Nephron (organoid): ENCODE data around the gene PRKN.

ENCODE experiments used
- H3K27ac Mint-ChIP-seq, 3 experiments: 2 replicates each; pipeline ENCODE4 v1.8.0; 2020; ENCODE audit warnings: mixed read lengths in 3 of 3, mild to moderate bottlenecking in 2 of 3, moderate library complexity in 1 of 3
- H3K27me3 Mint-ChIP-seq: 2 replicates; pipeline ENCODE4 v1.8.0; 2021; ENCODE audit warnings: low read depth, mild to moderate bottlenecking, moderate library complexity, mixed read lengths
- H3K36me3 Mint-ChIP-seq: 2 replicates; pipeline ENCODE4 v1.8.0; 2020; ENCODE audit warnings: low read depth, mixed read lengths
- H3K4me1 Mint-ChIP-seq: 2 replicates; pipeline ENCODE4 v1.8.0; 2020; ENCODE audit warnings: mixed read lengths
- H3K4me3 Mint-ChIP-seq, 3 experiments: 2 replicates each; pipeline ENCODE4 v1.8.0; 2020; ENCODE audit warnings: mild to moderate bottlenecking in 3 of 3, mixed read lengths in 3 of 3, moderate library complexity in 2 of 3
- H3K9me3 Mint-ChIP-seq: 2 replicates; pipeline ENCODE4 v1.8.0; 2020; ENCODE audit warnings: mixed read lengths
- CTCF ChIP-seq, 3 experiments: fragments of 200-600 bp; sonication (generic); IDR thresholded peaks; one replicate each; pipeline ENCODE4 v1.5.0; 2021; ENCODE audit warnings: antibody characterized with exemption in 3 of 3; ENCODE audit not compliant: unreplicated experiment in 3 of 3

Gene PRKN

GRCh38 chr6:161716176-161716575 is 1011.4 kb downstream of the PRKN start:
- Mint-ChIP-seq H3K27me3 (peaks cover 3% of the 10 kb centered on the region), H3K36me3 (no peaks in the 10 kb centered on the region), H3K4me3 (no peak overlapping the region), H3K27ac (peak overlapping the region in 1 of 3 experiments; percentile 27), H3K9me3 (no peaks in the 10 kb centered on the region), H3K4me1 (peaks cover 9% of the 10 kb centered on the region)
- no peak for TF ChIP-seq CTCF (IDR thresholded peaks at IDR 0.05; ENCODE audit: unreplicated experiment in 3 of 3)

- Mint-ChIP-seq H3K9me3 (no peaks in the 10 kb centered on the region), H3K36me3 (no peaks in the 10 kb centered on the region), H3K27me3 (peaks cover 3% of the 10 kb centered on the region), H3K27ac (no peak overlapping the region), H3K4me1 (peaks cover 9% of the 10 kb centered on the region), H3K4me3 (no peak overlapping the region)
- no peak for TF ChIP-seq CTCF (IDR thresholded peaks at IDR 0.05; ENCODE audit: unreplicated experiment in 3 of 3)
These were observed 1015.6 kb downstream of the PRKN start for GRCh38 chr6:161711938-161712337.

GRCh38 chr6:161711515-161711914 is 1016.1 kb downstream of the PRKN start:
- H3K36me3 Mint-ChIP-seq, result no peaks in the 10 kb centered on the region
- H3K27ac Mint-ChIP-seq, result no peak overlapping the region

GRCh38 chr6:161710698-161711097 is 1016.9 kb downstream of the PRKN start:
- Mint-ChIP-seq H3K36me3 (no peaks in the 10 kb centered on the region), H3K9me3 (no peaks in the 10 kb centered on the region), H3K27ac (no peak overlapping the region), H3K4me1 (no peaks in the 10 kb centered on the region), H3K4me3 (no peak overlapping the region), H3K27me3 (peaks cover 9% of the 10 kb centered on the region)
- TF ChIP-seq CTCF (IDR thresholded peaks at IDR 0.05; ENCODE audit: unreplicated experiment in 3 of 3), result no peak

More at GRCh38 chr6:161711515-161711914, 1016.1 kb downstream of the PRKN start:
- H3K27me3 Mint-ChIP-seq, result peaks cover 3% of the 10 kb centered on the region
- H3K4me1 Mint-ChIP-seq, result peaks cover 7% of the 10 kb centered on the region
- H3K4me3 Mint-ChIP-seq, result no peak overlapping the region
- TF ChIP-seq CTCF (IDR thresholded peaks at IDR 0.05; ENCODE audit: unreplicated experiment in 3 of 3), result no peak
- no peaks in the 10 kb centered on the region for H3K9me3 Mint-ChIP-seq

GRCh38 chr6:161701056-161701455 is 1026.5 kb downstream of the PRKN start:
- no peak for TF ChIP-seq CTCF (IDR thresholded peaks at IDR 0.05; ENCODE audit: unreplicated experiment in 3 of 3)
- Mint-ChIP-seq H3K9me3 (no peaks in the 10 kb centered on the region), H3K36me3 (no peaks in the 10 kb centered on the region), H3K4me1 (no peaks in the 10 kb centered on the region), H3K4me3 (no peak overlapping the region), H3K27ac (no peak overlapping the region), H3K27me3 (peaks cover 4% of the 10 kb centered on the region)

GRCh38 chr6:161696801-161697200 is 1030.8 kb downstream of the PRKN start:
- no peaks in the 10 kb centered on the region for H3K27me3 Mint-ChIP-seq
- H3K4me3 Mint-ChIP-seq, result no peak overlapping the region
- no peaks in the 10 kb centered on the region for H3K36me3 Mint-ChIP-seq
- TF ChIP-seq CTCF (IDR thresholded peaks at IDR 0.05; ENCODE audit: unreplicated experiment in 3 of 3), result no peak
- H3K9me3 Mint-ChIP-seq, result no peaks in the 10 kb centered on the region
- no peak overlapping the region for H3K27ac Mint-ChIP-seq
- no peaks in the 10 kb centered on the region for H3K4me1 Mint-ChIP-seq
